GM21717 (cell line): ENCODE measurements around the gene SLC37A2.
A peak's percentile ranks its signal among the peaks of the same experiment; 100 is the strongest.
"Not testable (repeated sequence)": the region's sequence is repeated elsewhere in the genome, so short reads cannot be mapped to it uniquely, and the experiment has no call there.

Experiments used
- ATAC-seq: cut with Tn5 transposase; IDR thresholded peaks from one replicate; pipeline ENCODE4 v1.9.1; 2021; ENCODE audit warnings: mild to moderate bottlenecking, moderate library complexity; ENCODE audit not compliant: unreplicated experiment

Gene SLC37A2

GRCh38 chr11:125062931-125063428 is at the start of gene SLC37A2:
TSS of gene SLC37A2 (plus strand) at chr11:125063305. CDS start at chr11:125063368, 63 bp downstream.
- ATAC-seq, result peak; percentile 94

- no peak for ATAC-seq
Observed at GRCh38 chr11:125016413-125016812, 46.7 kb upstream of the SLC37A2 start.

- no peak for ATAC-seq
Observed at GRCh38 chr11:125020342-125020741, 42.8 kb upstream of the SLC37A2 start.

DNA sequence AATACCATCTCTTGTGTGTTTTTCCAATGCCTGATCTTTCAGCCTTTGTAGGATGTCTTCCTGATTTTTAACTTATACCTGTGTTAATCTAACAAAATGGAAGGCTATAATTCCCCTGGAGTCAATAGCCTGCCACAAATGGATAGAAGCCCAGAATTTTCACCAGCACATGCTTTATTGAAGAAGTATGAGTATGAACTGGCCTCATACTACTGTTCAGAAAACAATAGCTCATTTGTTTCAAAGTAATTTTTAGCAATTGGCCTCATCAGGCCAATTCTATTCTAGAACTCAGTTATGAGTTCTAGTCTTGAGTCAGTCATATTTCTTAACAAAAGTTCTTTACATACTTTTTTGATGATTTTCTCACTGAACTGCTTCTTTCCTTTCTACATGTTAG is 40.6 kb upstream of the SLC37A2 start:
- no peak for ATAC-seq

DNA sequence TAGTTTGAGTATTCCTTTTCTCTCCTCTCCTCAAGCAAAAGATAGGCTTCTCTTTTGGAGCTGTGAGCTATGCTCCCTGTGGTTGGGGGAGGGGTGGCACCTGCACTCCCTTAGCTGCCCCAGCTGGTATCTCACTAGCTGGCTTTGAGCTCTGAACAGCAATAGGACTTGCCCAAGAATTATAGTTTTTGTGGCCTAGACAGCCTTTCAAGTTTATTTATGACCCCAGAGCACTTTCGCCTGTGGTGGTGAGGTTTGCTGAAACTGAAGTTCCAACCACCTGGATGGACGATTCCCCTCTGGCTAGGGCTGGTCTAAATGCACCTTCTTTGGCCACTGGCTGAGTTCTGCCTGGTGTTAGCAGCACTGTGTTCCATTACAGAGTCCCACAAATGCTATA is 37.1 kb upstream of the SLC37A2 start:
- ATAC-seq, result no peak

DNA sequence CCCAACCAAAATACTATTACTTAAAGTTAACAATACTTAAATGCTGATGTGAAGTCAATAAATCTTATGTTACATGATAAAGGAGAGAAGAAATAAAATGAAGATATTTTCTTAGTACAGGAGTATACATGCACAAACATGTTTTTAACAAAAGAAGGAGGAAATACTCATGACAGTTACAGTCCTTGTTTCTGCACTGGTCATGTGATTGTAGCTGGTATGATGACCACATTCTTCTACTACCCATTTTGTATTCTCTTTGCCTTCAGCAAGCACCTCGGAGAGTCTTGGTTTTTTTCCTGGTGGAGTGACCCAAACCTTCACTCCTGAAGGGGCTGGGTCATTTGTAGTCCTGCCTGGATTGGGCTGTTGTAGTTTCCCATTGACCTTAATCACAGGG is 33.7 kb upstream of the SLC37A2 start:
- ATAC-seq, result not testable (repeated sequence)

DNA sequence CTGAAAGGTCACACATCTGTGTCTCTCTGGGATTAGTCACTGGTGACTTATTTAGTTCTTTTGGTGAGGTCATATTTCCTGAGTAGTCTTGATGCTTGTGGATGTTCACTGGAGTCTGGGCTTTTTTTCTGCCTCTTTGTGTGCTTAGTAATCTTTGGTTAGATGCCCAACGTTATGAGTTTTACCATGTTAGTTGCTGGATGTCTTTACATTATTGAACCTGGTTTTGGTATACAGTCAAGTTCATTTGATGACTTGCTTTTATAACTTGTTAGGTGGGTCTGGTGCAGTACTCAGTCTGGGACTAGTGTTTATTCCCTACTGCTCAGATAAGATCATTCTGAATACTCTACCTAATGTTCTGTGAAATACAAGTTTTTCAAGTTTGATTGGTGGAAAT is 26.2 kb upstream of the SLC37A2 start:
- ATAC-seq, result no peak

GRCh38 chr11:125049164-125049792 is 13.8 kb upstream of the SLC37A2 start:
- no peak for ATAC-seq

GRCh38 chr11:125052047-125052446 is 11.1 kb upstream of the SLC37A2 start:
- no peak for ATAC-seq

GRCh38 chr11:125053167-125053566 is 9.9 kb upstream of the SLC37A2 start:
- no peak for ATAC-seq

DNA sequence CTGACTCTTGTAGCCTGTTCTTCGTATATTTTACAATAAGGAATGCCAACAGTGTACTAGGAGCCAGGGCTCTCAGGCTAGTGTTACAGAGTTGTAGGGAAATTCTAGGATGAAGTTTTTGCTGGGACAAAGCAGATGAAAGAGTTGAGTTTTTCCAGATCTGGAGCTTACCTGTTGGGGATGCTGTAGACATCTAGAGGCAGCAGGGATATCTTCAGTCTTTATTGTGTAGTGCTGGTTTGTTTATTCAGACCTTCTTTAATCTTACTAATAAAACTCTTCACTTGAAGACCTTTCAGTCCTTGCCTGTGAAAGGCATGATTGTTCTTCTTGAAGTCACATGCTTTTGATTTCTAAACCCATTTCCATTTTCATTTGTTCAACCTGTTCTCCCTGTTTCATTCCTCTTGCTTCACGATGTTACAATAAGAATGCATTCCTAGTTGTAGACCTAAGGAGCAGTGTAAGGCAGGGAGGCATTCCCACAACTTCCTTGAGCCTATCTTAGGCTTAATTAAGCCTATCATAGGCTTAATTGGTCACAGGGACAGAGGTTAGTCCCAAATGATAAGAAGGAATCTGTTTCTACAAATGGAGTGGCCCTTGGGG is 7.9 kb upstream of the SLC37A2 start:
- ATAC-seq, result no peak

DNA sequence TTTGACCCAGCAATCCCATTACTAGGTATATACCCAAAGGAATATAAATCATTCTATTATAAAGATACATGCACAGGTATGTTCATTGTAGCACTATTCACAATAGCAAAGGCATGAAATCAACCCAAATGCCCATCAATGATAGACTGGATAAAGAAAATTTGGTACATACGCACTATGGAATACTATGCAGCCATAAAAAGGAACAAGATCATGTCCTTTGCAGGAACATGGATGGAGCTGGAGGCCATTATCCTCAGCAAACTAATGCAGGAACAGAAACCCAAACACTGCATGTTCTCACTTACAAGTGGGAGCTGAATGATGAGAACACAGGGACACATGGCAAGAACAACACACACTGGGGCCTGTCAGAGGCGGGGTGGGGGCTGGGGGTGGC is 7.0 kb upstream of the SLC37A2 start:
- ATAC-seq, result not testable (repeated sequence)

- no peak for ATAC-seq
Observed at GRCh38 chr11:125056931-125057692, 6.0 kb upstream of the SLC37A2 start.

DNA sequence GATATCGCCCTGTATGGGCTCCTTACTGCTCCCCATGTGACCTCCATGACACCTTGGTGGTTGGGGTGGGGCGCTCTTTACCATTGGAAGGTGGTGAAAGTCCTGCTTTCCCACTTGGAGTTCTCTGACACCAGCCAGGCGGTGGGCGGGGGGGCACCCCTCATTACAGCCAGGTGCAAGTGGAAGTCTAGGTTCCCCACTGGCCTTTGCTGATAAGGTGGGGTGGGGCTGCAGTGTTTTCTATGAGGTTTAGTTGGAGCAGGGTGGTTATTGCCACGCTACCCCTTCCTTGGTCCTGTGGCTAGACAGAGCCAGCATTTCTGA is 5.5 kb upstream of the SLC37A2 start:
- no peak for ATAC-seq

- ATAC-seq, result no peak
Observed at GRCh38 chr11:125061281-125061680, 1.8 kb upstream of the SLC37A2 start.

DNA sequence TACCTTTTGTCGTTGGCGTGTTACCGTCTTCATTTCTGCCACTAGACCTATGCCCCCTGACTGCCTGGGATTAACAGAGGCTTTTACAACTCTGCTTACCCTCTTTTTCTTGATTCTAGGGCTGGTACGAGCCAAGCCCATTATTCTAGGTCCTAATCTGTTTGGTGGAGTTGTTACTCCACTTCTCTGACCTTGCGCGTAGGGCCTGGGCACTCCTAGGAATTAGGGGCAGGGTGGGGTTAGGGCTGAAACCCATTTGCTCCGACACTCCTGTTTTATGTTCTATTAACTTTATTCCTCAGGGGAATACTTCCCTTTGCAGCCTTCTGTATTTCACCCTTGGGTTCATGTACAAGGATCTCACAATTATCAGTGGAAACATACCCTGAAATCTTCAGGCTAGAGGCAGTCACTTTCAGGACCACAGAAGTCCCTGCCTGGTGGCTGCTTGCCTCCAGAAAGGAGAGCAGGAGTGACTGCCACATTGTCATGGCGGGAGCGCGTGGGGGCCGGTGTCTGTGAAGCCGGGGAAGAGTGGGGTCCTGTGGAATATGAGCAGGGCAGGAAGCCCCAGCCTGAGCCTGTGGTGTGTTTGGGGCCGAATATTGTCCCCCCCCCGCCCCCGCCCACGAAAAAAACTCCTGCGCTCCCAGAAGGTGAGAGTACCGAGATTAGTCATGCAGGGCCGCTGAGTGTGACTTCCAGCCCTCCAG is 731 bp upstream of the SLC37A2 start:
- ATAC-seq, result no peak

- ATAC-seq, result peak; percentile 35
Observed at GRCh38 chr11:125063429-125064043, 431 bp downstream of the SLC37A2 start.

- no peak for ATAC-seq
Observed at GRCh38 chr11:125064070-125064469, 965 bp downstream of the SLC37A2 start.

GRCh38 chr11:125068368-125068767 is 5.3 kb downstream of the SLC37A2 start:
- no peak for ATAC-seq

GRCh38 chr11:125069008-125069407 is 5.9 kb downstream of the SLC37A2 start:
- no peak for ATAC-seq

DNA sequence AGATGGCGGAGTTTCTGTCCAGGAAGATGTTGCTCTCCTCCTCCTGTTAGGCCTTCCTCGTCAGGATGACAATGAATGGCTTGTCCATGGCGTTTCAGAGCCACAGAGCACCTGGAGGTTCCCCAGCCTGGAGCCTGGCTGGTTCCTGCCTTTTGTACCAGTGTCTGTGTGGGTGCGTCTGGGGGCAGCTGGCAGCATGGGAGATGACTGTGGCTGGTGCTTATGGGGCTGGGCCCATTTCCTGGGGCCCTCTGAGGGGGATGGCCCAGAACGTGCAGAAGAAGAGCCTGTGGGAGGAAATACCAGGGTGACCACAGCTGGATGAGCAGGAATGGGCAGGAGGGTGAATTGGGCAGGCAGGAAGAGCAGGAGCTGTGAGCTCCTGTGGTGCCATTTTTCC is 6.7 kb downstream of the SLC37A2 start:
- no peak for ATAC-seq
